CD8-positive, alpha-beta memory T cell (primary cell): ENCODE measurements around the gene BTBD2. TPM values are rescaled to one million over a fixed set of nuclear protein-coding genes. Genes with fewer than 3 reads are reported as not detected.

Source experiments
- CTCF ChIA-PET: fragments of 350-600 bp; sonication (Branson Sonifier 250); formaldehyde crosslinking; loops from one replicate; lab custom pipeline; 2021; ENCODE audit warnings: antibody characterized with exemption; lab: Charles Lee
- POLR2A ChIA-PET: fragments of 350-600 bp; sonication (Branson Sonifier 250); formaldehyde crosslinking; loops from one replicate; lab custom pipeline; 2021; ENCODE audit warnings: antibody characterized with exemption; lab: Charles Lee
- DNase-seq, 5 donors: peaks; one replicate each; pipeline versions ENCODE4 v3.0.0 to v3.0.0-alpha.2; 2020 to 2022; ENCODE audit warnings: mixed read lengths in 1 of 5
- H3K27ac ChIP-seq: one replicate; pipeline ENCODE4 v1.7.0; 2013; ENCODE audit warnings: low read depth, mild to moderate bottlenecking, low read length, moderate library complexity
- H3K27me3 ChIP-seq: 2 replicates; pipeline ENCODE4 v1.7.0; 2013; ENCODE audit warnings: low read length, mild to moderate bottlenecking; ENCODE audit not compliant: insufficient read depth, poor library complexity, severe bottlenecking
- H3K36me3 ChIP-seq: 2 replicates; pipeline ENCODE4 v1.7.0; 2013; ENCODE audit warnings: mild to moderate bottlenecking, low read length, moderate library complexity; ENCODE audit not compliant: insufficient read depth
- H3K4me1 ChIP-seq: 2 replicates; pipeline ENCODE4 v1.7.0; 2013; ENCODE audit warnings: mild to moderate bottlenecking, low read length, moderate library complexity; ENCODE audit not compliant: insufficient read depth
- H3K4me3 ChIP-seq: 2 replicates; pipeline ENCODE4 v1.7.0; 2013; ENCODE audit warnings: mild to moderate bottlenecking, low read length
- H3K9me3 ChIP-seq: 2 replicates; pipeline ENCODE4 v1.7.0; 2013; ENCODE audit warnings: mild to moderate bottlenecking, low read length
- H3K27ac Mint-ChIP-seq, 8 donors: one replicate each; pipeline ENCODE4 v1.8.0; 2020 to 2021; ENCODE audit warnings: mixed read lengths in 8 of 8, mild to moderate bottlenecking in 6 of 8, inconsistent platforms in 3 of 8, moderate library complexity in 3 of 8
- H3K27me3 Mint-ChIP-seq, 2 donors: one replicate each; pipeline ENCODE4 v1.8.0; 2020 to 2021; ENCODE audit warnings: mixed read lengths in 2 of 2, mild to moderate bottlenecking in 1 of 2, moderate library complexity in 1 of 2
- H3K36me3 Mint-ChIP-seq, 3 donors: one replicate each; pipeline ENCODE4 v1.8.0; 2020 to 2021; ENCODE audit warnings: mixed read lengths in 3 of 3, inconsistent platforms in 1 of 3, mild to moderate bottlenecking in 1 of 3
- H3K4me1 Mint-ChIP-seq, 3 donors: one replicate each; pipeline ENCODE4 v1.8.0; 2020 to 2021; ENCODE audit warnings: mixed read lengths in 3 of 3, inconsistent platforms in 1 of 3, mild to moderate bottlenecking in 1 of 3
- H3K4me3 Mint-ChIP-seq, 7 donors: one replicate each; pipeline ENCODE4 v1.8.0; 2020 to 2021; ENCODE audit warnings: mixed read lengths in 7 of 7, mild to moderate bottlenecking in 6 of 7, moderate library complexity in 4 of 7, inconsistent platforms in 2 of 7
- H3K9me3 Mint-ChIP-seq, 5 donors: one replicate each; pipeline ENCODE4 v1.8.0; 2020 to 2022; ENCODE audit warnings: mixed read lengths in 5 of 5, mild to moderate bottlenecking in 3 of 5, moderate library complexity in 2 of 5, inconsistent platforms in 1 of 5
- polyA plus RNA-seq: library from polyadenylated mRNA; unstranded; fragments of 300-500 nt; fragmentation: Illumina TruSeq; gene quantifications from one replicate; pipeline ENCODE4 v1.2.3, GENCODE V29; 2021
- total RNA-seq, 2 experiments: library from RNA; stranded (reverse); gene quantifications; one replicate each; pipeline ENCODE4 v1.2.3, GENCODE V29; 2021

The BTBD2 gene
- total and polyA plus RNA-seq, 3 experiments from 2014 or later, result 5.3 to 22.5 (median 18.6) TPM

DNA sequence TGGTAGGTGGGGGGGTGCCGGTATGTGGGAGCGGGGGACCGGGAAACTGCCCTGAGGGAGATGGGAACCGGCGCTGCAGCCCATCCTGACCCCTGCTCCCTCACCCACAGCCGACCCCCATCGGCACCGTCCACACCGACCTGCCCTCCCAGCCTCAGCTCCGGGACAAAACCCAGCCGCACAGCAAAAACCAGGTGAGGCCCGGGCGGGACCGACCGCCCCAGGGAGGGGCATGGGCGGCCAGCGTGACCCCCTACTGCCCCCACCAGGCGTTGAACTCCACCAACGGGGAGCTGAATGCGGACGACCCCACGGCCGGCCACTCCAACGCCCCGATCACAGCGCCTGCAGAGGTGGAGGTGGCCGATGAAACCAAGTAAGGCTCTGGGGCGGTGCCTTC lies 35.9 kb downstream of the BTBD2 start:
- POLR2A ChIA-PET, result no interaction called here

DNA sequence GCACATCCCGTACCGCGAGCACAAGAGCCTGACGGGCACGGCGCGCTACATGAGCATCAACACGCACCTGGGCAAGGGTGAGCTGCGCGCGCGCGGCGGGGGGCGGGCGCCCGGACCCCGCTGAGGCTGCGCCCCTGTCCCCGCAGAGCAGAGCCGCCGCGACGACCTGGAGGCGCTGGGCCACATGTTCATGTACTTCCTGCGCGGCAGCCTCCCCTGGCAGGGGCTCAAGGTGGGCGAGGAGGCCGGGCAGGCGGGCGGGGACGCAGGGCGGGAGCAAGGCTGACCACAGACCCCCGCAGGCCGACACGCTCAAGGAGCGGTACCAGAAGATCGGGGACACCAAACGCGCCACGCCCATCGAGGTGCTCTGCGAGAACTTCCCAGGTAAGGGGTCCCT lies 36.5 kb downstream of the BTBD2 start:
- ChIA-PET CTCF (no interaction called here), POLR2A (no interaction called here)
- DNase-seq, result no peak
- Histone ChIP-seq H3K27me3 (no peaks in the 10 kb centered on the region), H3K4me3 (no peak overlapping the region), H3K9me3 (no peaks in the 10 kb centered on the region), H3K36me3 (peaks cover 7% of the 10 kb centered on the region), H3K27ac (no peak overlapping the region), H3K4me1 (no peaks in the 10 kb centered on the region)
- Mint-ChIP-seq H3K4me1 (peaks cover 1 to 4% (median 3%) of the 10 kb centered on the region in 3 donors), H3K4me3 (no peak overlapping the region), H3K27me3 (no peaks in the 10 kb centered on the region), H3K9me3 (no peaks in the 10 kb centered on the region), H3K27ac (no peak overlapping the region), H3K36me3 (peaks cover 0 to 52% (median 3%) of the 10 kb centered on the region in 3 donors)

More for the DNA sequence above, 35.9 kb downstream of the BTBD2 start:
- H3K36me3 ChIP-seq, result peaks cover 7% of the 10 kb centered on the region
- Mint-ChIP-seq H3K27ac (no peak overlapping the region), H3K36me3 (peaks cover 0 to 56% (median 3%) of the 10 kb centered on the region in 3 donors), H3K4me1 (peaks cover 0 to 2% (median 2%) of the 10 kb centered on the region in 3 donors), H3K27me3 (no peaks in the 10 kb centered on the region), H3K9me3 (no peaks in the 10 kb centered on the region), H3K4me3 (no peak overlapping the region)
- H3K4me1 ChIP-seq, result no peaks in the 10 kb centered on the region
- no peaks in the 10 kb centered on the region for H3K27me3 ChIP-seq
- no peak for DNase-seq
- no peak overlapping the region for H3K27ac ChIP-seq
- no peaks in the 10 kb centered on the region for H3K9me3 ChIP-seq
- CTCF ChIA-PET, result no interaction called here
- no peak overlapping the region for H3K4me3 ChIP-seq

DNA sequence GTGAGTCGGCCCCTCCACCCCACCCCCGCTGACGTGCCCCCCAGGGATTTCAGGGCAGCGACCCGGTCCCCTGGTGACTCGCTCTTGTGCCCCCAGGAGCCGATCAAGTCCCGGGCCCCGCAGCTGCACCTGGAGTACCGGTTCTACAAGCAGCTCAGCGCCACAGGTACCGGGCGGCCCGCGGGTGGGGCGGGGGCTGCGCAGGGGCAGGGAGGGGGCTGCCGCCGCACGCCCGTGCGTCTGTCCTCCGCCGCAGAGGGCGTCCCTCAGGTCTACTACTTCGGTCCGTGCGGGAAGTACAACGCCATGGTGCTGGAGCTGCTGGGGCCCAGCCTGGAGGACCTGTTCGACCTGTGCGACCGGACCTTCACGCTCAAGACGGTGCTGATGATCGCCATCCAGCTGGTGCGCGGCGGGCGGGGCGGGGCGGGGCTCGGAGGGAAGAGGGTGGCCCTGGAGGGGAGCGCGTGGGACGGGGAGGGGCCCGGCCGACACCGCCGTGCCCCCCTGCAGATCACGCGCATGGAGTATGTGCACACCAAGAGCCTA lies 37.1 kb downstream of the BTBD2 start:
- H3K27ac ChIP-seq, result no peak overlapping the region
- peaks cover 6 to 8% (median 7%) of the 10 kb centered on the region in 3 donors for H3K4me1 Mint-ChIP-seq
- H3K36me3 ChIP-seq, result peaks cover 7% of the 10 kb centered on the region
- CTCF ChIA-PET, result no interaction called here
- POLR2A ChIA-PET, result no interaction called here
- no peaks in the 10 kb centered on the region for H3K27me3 ChIP-seq
- no peak overlapping the region for H3K4me3 ChIP-seq
- no peak overlapping the region for H3K4me3 Mint-ChIP-seq
- H3K4me1 ChIP-seq, result no peaks in the 10 kb centered on the region
- H3K27ac Mint-ChIP-seq, result no peak overlapping the region
- peaks cover 0 to 53% (median 1%) of the 10 kb centered on the region in 3 donors for H3K36me3 Mint-ChIP-seq
- no peaks in the 10 kb centered on the region for H3K9me3 Mint-ChIP-seq
- no peak for DNase-seq
- H3K27me3 Mint-ChIP-seq, result no peaks in the 10 kb centered on the region
- no peaks in the 10 kb centered on the region for H3K9me3 ChIP-seq

GRCh38 chr19:1977120-1977519 lies 38.4 kb downstream of the BTBD2 start:
- ChIA-PET CTCF (interaction anchor here (0.7 to 0.9 kb wide), 3 partner anchors 13 to 124 kb away, joined by 3 read pairs; no protein-coding TSS in a partner anchor), POLR2A (no interaction called here)
- no peak overlapping the region for H3K4me3 ChIP-seq
- H3K27me3 ChIP-seq, result no peaks in the 10 kb centered on the region
- no peaks in the 10 kb centered on the region for H3K9me3 Mint-ChIP-seq
- H3K27me3 Mint-ChIP-seq, result no peaks in the 10 kb centered on the region
- no peak overlapping the region for H3K4me3 Mint-ChIP-seq
- peaks cover 10 to 16% (median 14%) of the 10 kb centered on the region in 3 donors for H3K4me1 Mint-ChIP-seq
- H3K36me3 Mint-ChIP-seq, result peaks cover 0 to 52% (median 0%) of the 10 kb centered on the region in 3 donors
- no peak for DNase-seq
- H3K27ac ChIP-seq, result no peak overlapping the region
- H3K4me1 ChIP-seq, result no peaks in the 10 kb centered on the region
- H3K9me3 ChIP-seq, result no peaks in the 10 kb centered on the region
- no peak overlapping the region for H3K27ac Mint-ChIP-seq
- peaks cover 7% of the 10 kb centered on the region for H3K36me3 ChIP-seq

DNA sequence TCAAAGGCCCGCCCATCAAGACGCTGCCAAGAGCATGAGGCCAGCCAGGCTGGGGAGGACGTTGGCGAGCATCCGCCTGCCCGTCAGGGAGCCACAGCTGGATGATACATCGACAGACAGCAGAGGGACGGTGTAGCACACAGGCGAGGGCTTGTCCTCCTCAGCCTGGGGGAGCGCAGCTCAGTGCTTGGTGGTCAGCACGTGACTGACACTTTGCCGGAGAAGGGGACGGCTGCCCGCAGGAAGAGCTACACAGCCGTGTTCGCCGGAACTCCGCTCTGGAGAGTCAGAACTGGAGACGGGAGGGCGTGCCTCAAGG lies 40.4 kb downstream of the BTBD2 start:
- H3K27ac Mint-ChIP-seq, result no peak overlapping the region
- POLR2A ChIA-PET, result no interaction called here
- Histone ChIP-seq H3K4me3 (no peak overlapping the region), H3K27me3 (no peaks in the 10 kb centered on the region), H3K36me3 (peaks cover 7% of the 10 kb centered on the region), H3K27ac (no peak overlapping the region), H3K4me1 (no peaks in the 10 kb centered on the region), H3K9me3 (no peaks in the 10 kb centered on the region)
- no peak for DNase-seq
- H3K9me3 Mint-ChIP-seq, result no peaks in the 10 kb centered on the region
- H3K4me1 Mint-ChIP-seq, result peaks cover 11 to 26% (median 16%) of the 10 kb centered on the region in 3 donors
- H3K36me3 Mint-ChIP-seq, result peaks cover 0 to 52% (median 0%) of the 10 kb centered on the region in 3 donors
- CTCF ChIA-PET, result no interaction called here
- H3K27me3 Mint-ChIP-seq, result no peaks in the 10 kb centered on the region
- H3K4me3 Mint-ChIP-seq, result no peak overlapping the region

- POLR2A ChIA-PET, result no interaction called here
- Mint-ChIP-seq H3K36me3 (peaks cover 0 to 53% (median 0%) of the 10 kb centered on the region in 3 donors), H3K27me3 (no peaks in the 10 kb centered on the region), H3K4me1 (peaks cover 11 to 28% (median 16%) of the 10 kb centered on the region in 3 donors), H3K27ac (peak overlapping the region in 2 of 8 donors; percentile 44 to 82), H3K9me3 (no peaks in the 10 kb centered on the region), H3K4me3 (no peak overlapping the region)
- Histone ChIP-seq H3K4me3 (no peak overlapping the region), H3K27ac (no peak overlapping the region), H3K9me3 (no peaks in the 10 kb centered on the region), H3K4me1 (no peaks in the 10 kb centered on the region), H3K27me3 (no peaks in the 10 kb centered on the region), H3K36me3 (peaks cover 7% of the 10 kb centered on the region)
- CTCF ChIA-PET, result no interaction called here
- DNase-seq, result no peak
Observed at GRCh38 chr19:1974381-1975161, 40.9 kb downstream of the BTBD2 start.

GRCh38 chr19:1970806-1971502 lies 44.6 kb downstream of the BTBD2 start:
- CTCF ChIA-PET, result no interaction called here
- peak overlapping the region in 2 of 8 donors; percentile 22 to 33 for H3K27ac Mint-ChIP-seq
- H3K36me3 Mint-ChIP-seq, result peaks cover 0 to 53% (median 3%) of the 10 kb centered on the region in 3 donors
- H3K27ac ChIP-seq, result no peak overlapping the region
- H3K9me3 Mint-ChIP-seq, result no peaks in the 10 kb centered on the region
- no peak overlapping the region for H3K4me3 ChIP-seq
- H3K36me3 ChIP-seq, result peaks cover 7% of the 10 kb centered on the region
- peaks cover 22 to 53% (median 28%) of the 10 kb centered on the region in 3 donors for H3K4me1 Mint-ChIP-seq
- peaks cover 15% of the 10 kb centered on the region for H3K4me1 ChIP-seq
- POLR2A ChIA-PET, result no interaction called here
- H3K4me3 Mint-ChIP-seq, result no peak overlapping the region
- H3K9me3 ChIP-seq, result no peaks in the 10 kb centered on the region
- no peaks in the 10 kb centered on the region for H3K27me3 ChIP-seq
- no peak for DNase-seq
- H3K27me3 Mint-ChIP-seq, result no peaks in the 10 kb centered on the region
